ENCODE results near the gene CHP1.
A peak's percentile ranks its signal among the peaks of the same experiment; 100 is the strongest.
"Not testable (repeated sequence)": the region's sequence is repeated elsewhere in the genome, so short reads cannot be mapped to it uniquely, and the experiment has no call there.

CHP1 gene

DNA sequence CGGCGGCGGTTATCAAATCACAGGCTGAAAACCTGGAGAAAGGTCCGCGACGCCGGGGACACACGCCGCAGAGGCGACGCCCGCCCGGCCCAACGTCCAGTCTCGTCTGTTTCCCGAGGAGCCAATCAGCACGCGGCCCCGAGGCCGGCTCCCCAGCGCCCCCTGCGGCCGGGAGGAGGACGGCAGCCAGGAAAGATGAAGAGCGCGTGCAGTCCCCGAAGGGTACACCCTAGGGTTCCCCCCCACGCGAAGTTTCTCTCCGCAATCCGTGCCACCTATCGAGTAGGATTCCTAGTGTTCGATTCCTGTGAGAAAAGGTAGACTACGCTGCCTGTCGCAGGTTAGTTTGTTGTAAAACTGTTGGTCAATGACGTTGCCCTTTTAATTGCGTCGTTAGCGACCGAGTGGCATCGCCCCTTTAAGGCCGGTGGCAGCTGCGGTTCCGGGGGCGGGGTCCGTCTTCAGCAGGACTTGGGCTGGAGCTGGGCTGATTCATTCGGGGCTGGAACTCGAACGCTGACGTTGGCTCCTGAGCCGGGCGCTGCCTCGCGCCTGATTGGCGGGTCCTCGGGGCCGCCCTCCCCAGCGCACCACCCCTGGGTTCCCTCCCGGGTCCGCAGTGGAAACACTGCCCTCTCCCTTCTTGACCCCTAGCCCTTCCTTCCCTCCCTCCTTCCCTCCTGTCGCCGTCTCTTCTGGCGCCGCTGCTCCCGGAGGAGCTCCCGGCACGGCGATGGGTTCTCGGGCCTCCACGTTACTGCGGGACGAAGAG, at the start of gene CHP1, which contains the start of gene EXD1:
TSS of gene CHP1 (plus strand) at position 619 of the 772 bp plus-strand sequence. CDS start at position 734, 115 bp downstream.
TSS of gene EXD1 (minus strand) at position 108 of the 772 bp plus-strand sequence. CDS start 4,182 bp downstream, outside the sequence.
- DNase-seq (ENCODE audit: low read depth) = peak; percentile 99

- DNase-seq (ENCODE audit: low read depth) = no peak
These were observed 48.8 kb upstream of the CHP1 start for GRCh38 chr15:41182266-41182665.

DNA sequence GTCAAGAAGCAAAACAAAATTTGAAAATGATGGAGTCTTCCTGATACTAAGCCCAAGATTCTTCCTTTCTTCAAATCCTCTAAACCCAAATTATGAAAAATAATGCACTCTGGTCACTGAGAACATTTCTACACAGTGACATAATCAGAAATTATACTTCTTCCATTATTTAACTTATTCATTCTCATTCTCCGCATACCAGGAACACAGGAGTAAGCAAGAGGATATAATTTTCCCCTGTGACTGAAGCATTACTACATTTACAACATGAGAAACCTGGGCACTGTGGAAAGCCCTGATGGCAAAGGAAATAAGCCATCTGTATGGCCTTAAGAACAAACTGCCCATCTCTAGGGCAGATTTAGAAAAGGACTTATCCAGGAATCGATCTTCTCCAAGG, 47.5 kb upstream of the CHP1 start:
- DNase-seq (ENCODE audit: low read depth) = peak; percentile 63

DNA sequence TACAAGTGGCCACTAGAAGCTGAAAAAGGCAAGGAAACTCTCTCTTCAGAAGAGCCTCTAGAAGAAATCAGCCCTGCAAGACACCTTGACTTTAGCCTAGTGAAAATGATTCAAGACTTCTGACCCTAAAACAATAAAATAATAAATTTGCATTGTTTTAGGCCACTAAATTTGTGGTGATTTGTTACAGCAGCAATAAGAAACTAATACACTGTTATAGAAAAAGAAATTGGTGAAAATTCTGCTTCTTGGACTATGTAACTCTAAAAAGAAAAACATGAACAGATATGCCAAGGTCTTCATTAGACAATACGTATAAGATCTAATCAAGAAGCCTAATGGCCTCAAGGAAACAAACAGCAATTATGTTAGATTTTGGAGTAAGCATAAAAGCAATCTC, 36.6 kb upstream of the CHP1 start:
- DNase-seq (ENCODE audit: low read depth) = no peak

DNA sequence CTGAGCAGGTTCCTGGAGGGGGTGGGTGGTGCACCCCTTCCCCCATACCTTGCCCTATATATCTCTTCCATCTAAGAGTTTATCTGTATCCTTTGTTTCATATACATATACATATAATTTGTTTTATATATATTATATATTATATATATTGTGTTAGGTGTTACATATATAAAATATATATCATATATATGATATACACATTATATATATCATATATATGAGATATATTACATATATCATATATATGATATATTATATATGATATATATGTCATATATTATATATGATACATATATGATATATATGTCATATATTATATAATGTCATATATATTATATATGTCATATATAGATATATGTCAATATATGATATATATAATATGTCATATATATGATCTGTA, 31.6 kb upstream of the CHP1 start:
- no peak for DNase-seq (ENCODE audit: low read depth)

DNA sequence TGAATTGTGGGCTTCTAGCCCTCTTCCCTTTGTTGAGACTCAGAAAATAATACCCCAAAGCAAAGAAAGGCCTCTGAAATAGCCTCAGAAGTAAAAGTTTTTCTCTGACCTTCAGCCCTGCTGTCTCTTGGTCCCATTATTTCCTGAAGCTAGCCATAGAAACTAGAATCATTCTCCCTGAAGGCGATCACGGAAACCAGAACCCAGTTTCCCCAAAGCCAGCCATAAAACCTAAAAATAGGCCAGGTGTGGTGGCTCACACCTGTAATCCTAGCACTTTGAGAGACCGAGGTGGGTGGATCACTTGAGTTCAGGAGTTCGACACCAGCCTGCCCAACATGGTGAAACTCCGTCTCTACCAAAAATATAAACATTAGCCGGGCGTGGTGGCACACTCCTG, 27.7 kb upstream of the CHP1 start:
- no peak for DNase-seq (ENCODE audit: low read depth)

- DNase-seq (ENCODE audit: low read depth) = peak; percentile 35
These were observed 25.8 kb upstream of the CHP1 start for GRCh38 chr15:41205315-41205714.

DNA sequence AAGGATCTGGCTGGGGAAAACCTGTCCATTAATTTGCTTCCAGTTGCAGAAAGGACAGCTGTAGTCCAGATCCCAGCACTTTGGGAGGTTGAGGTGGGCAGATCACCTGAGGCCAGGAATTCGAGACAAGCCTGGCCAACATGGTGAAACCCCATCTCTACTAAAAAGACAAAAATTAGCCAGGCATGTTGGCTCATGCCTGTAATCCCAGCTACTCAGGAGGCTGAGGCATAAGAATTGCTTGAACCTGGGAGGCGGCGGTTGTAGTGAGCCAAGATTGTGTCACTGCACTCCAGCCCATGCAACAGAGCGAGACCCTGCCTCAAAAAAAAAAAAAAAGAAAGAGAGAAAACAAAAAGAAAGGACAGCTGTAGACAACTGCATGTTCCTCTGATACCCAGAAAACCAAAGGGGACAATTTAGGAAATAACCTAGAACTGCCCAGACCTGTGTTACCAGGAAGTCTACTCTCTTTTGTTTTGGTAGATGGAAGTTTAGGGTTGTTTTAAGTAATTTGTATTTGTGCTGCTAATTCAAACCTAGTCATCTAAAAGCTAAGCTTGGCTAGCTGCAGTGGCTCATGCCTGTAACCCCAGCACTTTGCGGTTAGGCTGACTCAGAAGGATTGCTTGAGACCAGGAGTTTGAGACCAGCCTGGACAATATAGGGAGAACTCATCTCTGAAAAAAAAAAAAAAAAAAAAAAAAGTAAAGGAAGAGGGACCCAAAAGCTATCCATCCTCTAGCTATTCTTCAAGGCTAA, 23.2 kb upstream of the CHP1 start:
- DNase-seq (ENCODE audit: low read depth) = peak; percentile 38

GRCh38 chr15:41215708-41216107, 15.4 kb upstream of the CHP1 start:
- no peak for DNase-seq (ENCODE audit: low read depth)

GRCh38 chr15:41218851-41219250, 12.2 kb upstream of the CHP1 start:
- DNase-seq (ENCODE audit: low read depth) = no peak

DNA sequence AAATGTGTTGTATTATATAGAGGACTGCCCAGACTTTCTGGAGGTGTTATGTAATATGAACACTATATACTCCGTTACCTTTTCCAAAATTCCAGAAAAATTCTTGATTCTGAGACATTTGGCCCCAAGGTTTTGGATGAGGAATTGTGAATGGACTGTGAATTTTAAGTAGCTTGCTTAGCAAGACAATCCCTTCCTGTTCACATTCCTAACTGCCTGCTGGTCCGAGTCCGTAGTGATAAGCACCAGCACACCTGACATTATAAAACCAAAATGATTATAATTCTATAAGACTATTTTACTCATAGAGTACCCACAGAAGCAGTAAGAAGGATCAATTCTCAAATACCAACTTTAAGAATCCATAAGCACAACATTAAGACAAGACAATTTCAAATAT, 11.7 kb upstream of the CHP1 start:
- no peak for DNase-seq (ENCODE audit: low read depth)

DNA sequence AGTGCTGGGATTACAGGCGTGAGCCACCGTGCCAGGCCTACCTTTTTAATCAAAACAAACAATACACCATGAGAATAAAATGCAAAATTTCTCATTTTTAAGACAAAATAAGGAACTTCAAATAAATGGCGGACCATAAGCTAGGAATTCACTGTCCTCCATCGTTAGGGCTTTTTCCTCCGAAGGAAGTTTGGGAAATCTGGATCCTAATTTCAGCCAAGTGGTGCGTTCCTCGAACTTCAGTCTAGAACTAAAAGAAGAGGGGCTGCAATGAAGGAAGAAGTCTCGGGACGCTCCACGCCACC, 771 bp upstream of the CHP1 start:
- DNase-seq (ENCODE audit: low read depth) = no peak

DNA sequence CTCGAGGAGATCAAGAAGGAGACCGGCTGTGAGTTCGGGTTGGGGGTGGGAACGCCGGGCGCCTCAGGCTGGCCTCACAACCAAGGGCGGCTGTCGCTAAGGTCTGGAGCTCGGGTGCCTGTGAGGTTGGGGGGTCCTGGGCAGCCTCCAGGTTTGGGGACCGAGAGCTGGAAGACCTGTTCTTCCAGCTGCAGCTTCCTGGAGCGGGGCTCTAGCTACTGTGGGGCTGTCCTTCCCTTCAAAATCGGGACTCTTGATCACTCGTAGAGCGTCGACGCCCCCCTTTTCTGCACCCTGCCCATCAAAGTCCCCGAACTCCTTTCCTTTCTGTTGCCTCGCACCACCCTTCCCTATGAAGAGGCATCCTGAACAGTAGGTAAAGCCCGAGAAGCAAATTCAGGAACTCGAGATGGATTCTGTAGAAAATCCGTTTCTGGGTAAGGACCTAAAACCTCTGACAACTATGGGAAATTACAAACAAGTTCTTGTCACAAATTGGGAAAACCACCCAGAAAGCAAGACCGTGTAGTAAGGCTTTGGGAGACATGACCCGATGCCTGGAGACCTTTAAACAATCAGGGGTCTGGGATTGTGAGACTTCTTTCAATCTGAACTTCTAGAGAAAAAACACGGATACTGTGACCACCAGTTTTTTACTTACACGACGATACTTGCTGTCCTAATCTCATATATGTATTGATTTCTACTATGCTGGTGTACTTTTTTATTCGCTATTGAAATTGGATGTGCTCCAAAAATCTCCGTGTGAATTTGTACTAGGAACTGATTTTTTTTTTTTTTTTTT, 556 bp downstream of the CHP1 start:
- DNase-seq (ENCODE audit: low read depth) = no peak

DNA sequence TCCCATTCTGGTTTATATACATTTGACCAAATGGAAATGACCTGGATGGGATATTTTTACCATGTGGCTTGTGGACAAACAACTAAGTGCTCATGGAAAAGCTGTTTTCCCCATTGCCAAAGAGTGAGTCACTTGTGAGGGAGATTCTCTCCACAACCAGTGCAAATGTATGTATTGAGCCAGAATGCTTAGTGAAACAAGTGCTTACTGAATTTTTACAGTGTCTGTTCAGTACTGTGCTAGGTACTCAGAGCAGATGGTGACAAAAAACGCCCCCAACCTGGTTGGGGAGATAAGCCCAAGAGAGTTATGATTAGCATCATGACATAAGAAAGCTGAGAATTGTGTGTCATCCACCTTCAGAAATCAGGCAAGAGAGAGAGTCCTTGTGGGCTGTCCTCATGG, 2.3 kb downstream of the CHP1 start:
- peak; percentile 90 for DNase-seq (ENCODE audit: low read depth)

DNA sequence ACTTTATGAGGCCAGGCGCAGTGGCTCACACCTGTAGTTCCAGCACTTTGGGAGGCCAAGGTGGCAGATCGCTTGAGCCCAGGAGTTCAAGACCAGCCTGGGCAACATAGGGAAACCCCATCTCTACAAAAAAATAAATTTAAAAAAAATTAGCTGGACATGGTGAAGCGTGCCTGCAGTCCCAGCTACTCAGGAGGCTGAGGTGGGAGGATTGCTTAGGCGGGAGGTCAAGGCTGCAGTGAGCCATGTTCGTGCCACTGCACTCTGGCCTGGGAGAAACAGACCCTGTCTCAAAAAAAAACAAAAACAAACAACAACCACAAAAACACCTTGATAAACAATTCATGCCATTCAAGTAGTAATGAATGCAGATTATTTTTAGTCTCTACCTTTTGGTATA, 4.2 kb downstream of the CHP1 start:
- not testable (repeated sequence) for DNase-seq (ENCODE audit: low read depth)

DNA sequence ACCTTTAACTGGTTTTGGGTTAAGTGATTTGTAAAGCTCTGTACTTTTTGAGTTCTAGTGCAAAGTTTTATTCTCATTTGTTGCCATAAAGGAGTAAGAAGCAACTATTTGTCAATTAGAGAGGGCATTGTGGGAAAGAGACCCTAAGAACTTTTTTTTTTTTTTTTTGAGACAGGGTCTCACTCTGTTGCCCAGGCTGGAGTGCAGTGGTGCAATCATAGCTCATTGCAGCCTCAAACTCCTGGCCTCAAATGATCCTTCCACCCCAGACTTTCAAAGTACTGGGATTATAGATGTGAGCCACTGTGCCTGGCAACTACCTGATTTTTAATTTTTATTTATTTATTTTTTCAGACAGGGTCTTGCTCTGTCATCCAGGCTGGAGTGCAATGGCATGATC, 4.9 kb downstream of the CHP1 start:
- no peak for DNase-seq (ENCODE audit: low read depth)

DNA sequence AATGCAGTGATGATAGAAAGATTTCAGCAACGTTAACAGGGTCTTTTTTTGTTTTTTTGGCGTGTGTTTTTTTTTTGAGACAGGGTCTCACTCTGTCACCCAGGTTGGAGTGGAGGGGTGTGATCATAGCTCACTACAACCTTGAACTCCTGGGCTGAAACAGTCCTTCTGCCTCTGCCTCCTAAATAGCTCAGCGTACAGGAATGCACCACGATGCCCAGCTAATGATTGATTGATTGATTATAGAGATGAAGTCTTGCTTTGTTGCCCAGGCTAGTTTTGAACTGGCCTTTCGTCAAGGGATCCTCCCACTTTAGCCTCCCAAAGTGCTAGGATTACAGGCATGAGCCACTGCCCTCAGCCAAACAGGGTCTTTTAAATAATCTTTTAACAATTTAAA, 7.0 kb downstream of the CHP1 start:
- DNase-seq (ENCODE audit: low read depth) = no peak

DNA sequence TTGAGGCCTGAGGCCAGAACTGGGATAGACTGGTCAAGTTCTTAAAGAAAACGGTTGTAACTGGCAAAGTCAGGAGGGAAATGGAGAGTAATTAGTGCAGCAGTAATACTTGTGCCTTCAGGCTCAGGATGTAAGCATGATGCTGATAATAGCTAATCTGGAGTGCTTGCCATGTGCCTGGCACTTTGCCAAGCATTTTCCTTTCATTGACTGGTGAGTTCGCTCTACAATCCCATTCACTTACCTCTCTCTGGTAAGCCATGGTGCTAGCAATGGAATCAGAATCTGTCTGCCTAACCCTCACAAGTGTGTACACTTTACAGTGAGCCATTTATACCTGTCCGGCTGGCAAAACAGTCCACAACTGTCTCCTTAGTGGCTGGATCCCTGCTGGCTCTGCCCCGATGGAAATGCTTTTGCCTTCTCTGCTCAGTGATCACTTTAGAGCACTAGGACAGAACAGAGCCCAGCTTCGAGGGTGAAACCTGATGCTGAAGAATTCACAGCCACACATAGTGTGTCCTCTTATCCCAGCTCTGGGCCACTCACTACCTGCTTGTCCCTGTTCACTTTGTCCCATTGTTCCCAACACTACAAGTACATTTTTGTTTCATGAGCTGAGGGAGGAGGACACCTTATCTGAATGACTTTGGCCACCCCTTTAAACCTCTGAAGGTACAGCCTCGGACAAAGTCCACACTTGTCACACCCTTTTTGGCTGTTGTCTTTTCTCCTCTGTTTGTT, 10.3 kb downstream of the CHP1 start:
- DNase-seq (ENCODE audit: low read depth) = peak; percentile 6

DNA sequence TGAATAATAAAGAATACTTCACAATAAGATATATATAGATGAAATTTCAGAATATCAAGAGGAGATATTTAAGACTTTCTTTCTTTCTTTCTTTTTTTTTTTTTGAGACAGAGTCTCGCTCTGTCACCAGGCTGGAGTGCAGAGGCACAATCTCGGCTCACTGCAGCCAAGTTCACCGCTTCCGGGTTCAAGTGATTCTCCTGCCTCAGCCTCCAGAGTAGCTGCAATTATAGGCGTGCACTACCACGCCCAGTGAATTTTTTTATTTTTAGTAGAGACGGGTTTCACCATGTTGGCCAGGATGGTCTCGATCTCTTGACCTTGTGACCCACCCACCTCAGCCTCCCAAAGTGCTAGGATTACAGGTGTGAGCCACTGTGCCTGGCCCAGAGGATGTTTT, 19.7 kb downstream of the CHP1 start:
- DNase-seq (ENCODE audit: low read depth) = not testable (repeated sequence)

GRCh38 chr15:41251411-41251810, 20.3 kb downstream of the CHP1 start:
- DNase-seq (ENCODE audit: low read depth) = no peak

DNA sequence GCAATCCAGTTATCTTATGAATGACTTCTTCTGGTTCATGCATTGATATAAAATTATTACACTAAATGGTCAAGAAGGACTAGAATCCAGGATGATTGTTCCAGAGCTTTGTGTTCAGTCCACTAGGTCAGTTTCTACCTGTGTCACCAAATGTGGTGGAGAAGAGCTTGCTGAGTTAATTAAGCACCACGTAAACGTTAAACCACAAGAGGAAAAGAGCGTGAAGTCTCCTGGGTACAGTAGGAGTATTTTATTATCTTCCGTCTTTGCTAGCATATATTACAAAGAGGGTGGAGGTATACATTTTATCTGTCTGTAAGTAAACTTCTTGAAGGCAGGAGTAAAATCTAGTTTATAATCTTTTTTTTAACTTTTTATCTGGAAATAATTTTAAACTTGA, 23.5 kb downstream of the CHP1 start:
- no peak for DNase-seq (ENCODE audit: low read depth)

- no peak for DNase-seq (ENCODE audit: low read depth)
These were observed 25.0 kb downstream of the CHP1 start for GRCh38 chr15:41256103-41256502.

All from iris pigment epithelial cell (primary cell).